K562 (cell line): ENCODE data around the gene FUCA1. TPM values are rescaled to one million over a fixed set of nuclear protein-coding genes. Genes with fewer than 3 reads are reported as not detected.

Experiments used
- BMI1 ChIP-seq: fragments of 150-350 bp; IDR thresholded peaks from 2 replicates; pipeline ENCODE4 v1.6.1; 2014; ENCODE audit warnings: low read length
- CEBPG ChIP-seq, 3 experiments: fragments of 200-800 bp in 1 of 3; sonication (Bioruptor generic) in 1 of 3; sonication (generic) in 1 of 3; formaldehyde crosslinking in 1 of 3; IDR thresholded peaks in 2 of 3; conservative IDR thresholded peaks in 1 of 3; 2 replicates each; pipeline versions ENCODE4 v1.6.1 to v1.8.0; 2016 to 2022; ENCODE audit warnings: missing compliant biosample characterization in 2 of 3, missing genetic modification characterization in 2 of 3, mild to moderate bottlenecking in 1 of 3, missing genetic modification reagents in 1 of 3
- CHD2 ChIP-seq: IDR thresholded peaks from 2 replicates; pipeline ENCODE4 v1.6.1; 2011; ENCODE audit warnings: low read depth, low read length
- E2F1 ChIP-seq: sonication (generic); formaldehyde crosslinking; IDR thresholded peaks from 2 replicates; pipeline ENCODE4 v1.8.1; 2023; ENCODE audit warnings: mild to moderate bottlenecking, missing genetic modification reagents, moderate library complexity
- ERF ChIP-seq: fragments of 450-650 bp; formaldehyde crosslinking; IDR thresholded peaks from 2 replicates; pipeline ENCODE4 v1.4.0; 2020; ENCODE audit warnings: mild to moderate bottlenecking, mixed read lengths
- FOSL1 ChIP-seq: fragments of 200-800 bp; sonication (Bioruptor generic); conservative IDR thresholded peaks from 2 replicates; pipeline ENCODE4 v1.6.1; 2016; ENCODE audit warnings: missing genetic modification characterization, missing compliant biosample characterization
- FOXK2 ChIP-seq, 2 experiments: fragments of 450-650 bp; IDR thresholded peaks in 1 of 2; conservative IDR thresholded peaks in 1 of 2; 2 replicates each; pipeline ENCODE4 v1.6.1; 2016; ENCODE audit warnings: low read depth in 2 of 2, mild to moderate bottlenecking in 1 of 2
- HDAC2 ChIP-seq: fragments of 450-650 bp; IDR thresholded peaks from 2 replicates; pipeline ENCODE4 v1.6.1; 2016; ENCODE audit warnings: mild to moderate bottlenecking
- JUND ChIP-seq, 2 experiments: IDR thresholded peaks; 2 replicates in 1 of 2; 3 replicates in 1 of 2; pipeline ENCODE4 v1.6.1; 2011; ENCODE audit warnings: borderline replicate concordance in 2 of 2, low read depth in 2 of 2, low read length in 2 of 2, improper control_type of control experiment in 1 of 2, missing biosample characterization in 1 of 2, missing genetic modification characterization in 1 of 2, missing genetic modification reagents in 1 of 2
- KLF1 ChIP-seq: fragments of 450-650 bp; IDR thresholded peaks from 2 replicates; pipeline ENCODE4 v1.6.1; 2016; ENCODE audit warnings: missing genetic modification characterization, missing compliant biosample characterization
- MNT ChIP-seq, 2 experiments: fragments of 450-650 bp; conservative IDR thresholded peaks; 2 replicates each; pipeline ENCODE4 v1.6.1; 2017; ENCODE audit warnings: mild to moderate bottlenecking in 2 of 2, moderate library complexity in 2 of 2
- NR0B1 ChIP-seq: fragments of 450-650 bp; IDR thresholded peaks from one replicate; pipeline ENCODE4 v1.6.1; 2018; ENCODE audit warnings: mild to moderate bottlenecking, moderate library complexity; ENCODE audit not compliant: partially characterized antibody
- NUFIP1 ChIP-seq: fragments of 450-650 bp; IDR thresholded peaks from 2 replicates; pipeline ENCODE4 v1.6.1; 2018; ENCODE audit not compliant: partially characterized antibody
- POLR2A ChIP-seq: fragments of 450-650 bp; conservative IDR thresholded peaks from 2 replicates; pipeline ENCODE4 v1.6.1; 2016
- RBM17 ChIP-seq: fragments of 200-400 bp; formaldehyde crosslinking; IDR thresholded peaks from 2 replicates; pipeline ENCODE4 v1.6.1; 2017; ENCODE audit warnings: low read depth, mild to moderate bottlenecking, low read length, borderline replicate concordance
- TAF1 ChIP-seq: IDR thresholded peaks from 2 replicates; pipeline ENCODE4 v1.6.1; 2011; ENCODE audit warnings: mild to moderate bottlenecking, low read length, moderate library complexity; ENCODE audit not compliant: insufficient read depth, control insufficient read depth, severe bottlenecking; ENCODE audit errors: extremely low read depth
- ZFP36 ChIP-seq: fragments of 150-350 bp; IDR thresholded peaks from 2 replicates; pipeline ENCODE4 v1.6.1; 2018; ENCODE audit warnings: low read length, low read depth; ENCODE audit not compliant: partially characterized antibody
- ZNF239 ChIP-seq: fragments of 250-450 bp; sonication (Bioruptor Pico); IDR thresholded peaks from 2 replicates; pipeline ENCODE4 v1.4.0; 2020; ENCODE audit warnings: mild to moderate bottlenecking
- ZNF282 ChIP-seq: sonication (generic); formaldehyde crosslinking; IDR thresholded peaks from 2 replicates; pipeline ENCODE4 v1.8.1; 2023; ENCODE audit warnings: missing genetic modification reagents
- ZNF384 ChIP-seq: IDR thresholded peaks from 2 replicates; pipeline ENCODE4 v1.6.1; 2012; ENCODE audit warnings: low read depth, low read length, improper control_type of control experiment
- ZNF830 ChIP-seq: fragments of 250-450 bp; sonication (Bioruptor Pico); IDR thresholded peaks from 2 replicates; pipeline ENCODE4 v1.5.0; 2021; ENCODE audit warnings: mild to moderate bottlenecking
- polyA plus RNA-seq, 8 experiments: library from polyadenylated mRNA; depleted of rRNA in 4 of 8; stranded (reverse) in 5 of 8; unstranded in 3 of 8; fragments of >200 nt; fragmentation: Nextera tagmentation in 2 of 8; fragmentation: Illumina TruSeq in 1 of 8; extraction: Ambion mirVana in 2 of 8; extraction: Trizol in 1 of 8; gene quantifications; 2 replicates each; pipeline versions ENCODE4 v1.2.1 to v1.2.3, GENCODE V29; 2011 to 2014; ENCODE audit warnings: inconsistent platforms in 1 of 8, missing spikeins in 1 of 8
- total RNA-seq, 7 experiments: library from RNA; depleted of rRNA in 6 of 7; stranded (reverse); fragments of >200 nt in 6 of 7; fragmentation: Illumina TruSeq in 2 of 7; extraction: Trizol in 2 of 7; gene quantifications; 2 replicates each; pipeline versions ENCODE4 v1.2.1 to v1.2.3, GENCODE V29; 2011 to 2021; ENCODE audit warnings: low replicate concordance in 1 of 7

FUCA1 gene
- total and polyA plus RNA-seq, 9 of the 15 experiments (the other 6 are each of a cell fraction or from before 2014, with no cell fraction given), result 7.0 to 20.5 (median 13.5) TPM

DNA sequence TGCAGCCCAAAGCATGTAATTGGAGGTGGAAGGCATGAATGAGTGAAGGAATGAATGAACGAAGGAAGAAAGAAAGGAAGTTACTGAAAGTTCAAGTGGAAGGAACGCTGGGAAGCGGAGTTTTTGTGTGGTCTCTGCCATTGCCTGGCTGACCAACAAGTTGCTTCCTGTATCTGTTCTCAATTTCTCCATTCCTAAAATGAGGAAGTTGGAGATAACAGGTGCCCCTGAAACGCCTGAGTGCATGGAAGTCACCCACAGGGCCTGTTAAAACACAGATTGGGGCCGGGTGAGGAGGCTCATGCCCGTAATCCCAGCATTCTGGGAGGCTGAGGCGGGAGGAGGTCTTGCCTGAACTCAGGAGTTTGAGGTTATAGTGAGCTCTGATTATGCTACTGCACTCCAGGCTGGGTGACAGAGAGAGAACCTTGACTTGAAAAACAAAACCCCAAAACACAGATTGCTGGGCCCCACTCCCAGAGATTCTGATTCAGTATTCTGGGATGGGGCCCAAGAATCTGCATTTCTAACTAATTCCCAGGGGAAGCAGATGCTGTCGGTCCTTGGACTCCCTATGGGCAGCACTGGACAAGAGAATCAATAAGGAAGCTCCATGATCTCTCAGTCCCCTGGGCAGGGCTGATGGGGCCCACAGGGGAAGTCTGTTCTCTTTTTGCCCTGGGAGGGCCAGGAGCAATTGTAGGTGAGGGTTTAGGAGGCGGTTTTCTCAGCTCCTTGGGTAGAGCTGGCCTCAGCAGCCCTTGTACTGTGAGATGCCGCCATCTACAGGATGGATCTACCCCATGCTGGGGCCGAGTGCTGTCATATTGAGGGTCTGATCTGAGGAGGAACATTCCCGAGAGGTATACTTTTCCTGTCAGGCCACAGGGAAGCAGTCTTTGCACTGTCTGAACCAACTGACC lies 48.4 kb upstream of the FUCA1 start (continued):
- TF ChIP-seq FOSL1 (tag) (0 out of 2 replicates have a peak, but pooled peaks have one; percentile 17), NR0B1 (no peak), ZNF384 (0 out of 2 replicates have a peak, but pooled peaks have one; percentile 22), NUFIP1 (no peak), RBM17 (no peak), JUND (IDR thresholded peaks at IDR 0.05; ENCODE audit: borderline replicate concordance, low read depth, low read length) (peak; percentile 35; the same call in 1 of the 2 replicates), JUND (tag; IDR thresholded peaks at IDR 0.05; ENCODE audit: borderline replicate concordance, low read depth, low read length) (no peak; the same call in 2 of the 3 replicates), TAF1 (no peak), FOXK2 (conservative IDR thresholded peaks at IDR 0.05 in 1 of 2, IDR thresholded peaks at IDR 0.05 in 1 of 2; ENCODE audit: low read depth in 2 of 2) (no peak), ZNF239 (CRISPR knock-in tag) (no peak), BMI1 (no peak), KLF1 (tag) (no peak), POLR2A (no peak), CEBPG (CRISPR knock-in tag; IDR thresholded peaks at IDR 0.05) (no peak), CEBPG (tag; conservative IDR thresholded peaks at IDR 0.05 in 1 of 2, IDR thresholded peaks at IDR 0.05 in 1 of 2) (no peak), HDAC2 (peak; percentile 27; the same call in 1 of the 2 replicates), ZNF282 (CRISPR knock-in tag) (no peak), MNT (conservative IDR thresholded peaks at IDR 0.05) (peak in 1 of 2 experiments; percentile 28; a peak in 2 of 4 replicates), ZFP36 (no peak), CHD2 (no peak), ZNF830 (no peak), ERF (no peak), E2F1 (no peak)
